Activated effector memory CD4-positive, alpha-beta T cell treated with anti-CD3 and anti-CD28 coated beads, Interleukin-2, amount 50 U/mL, for 16 hours (primary cell): Measurements from ENCODE around the gene TTC28.

Experiments used
- DNase-seq: peaks from one replicate; pipeline ENCODE4 v3.0.0-alpha.2; 2020

The TTC28 gene

GRCh38 chr22:27935897-27936296 is 743.7 kb downstream of the TTC28 start:
- DNase-seq = no peak

- DNase-seq = no peak
These were observed 745.6 kb downstream of the TTC28 start for GRCh38 chr22:27934069-27934468.

GRCh38 chr22:27933186-27933983 is 746.3 kb downstream of the TTC28 start:
- DNase-seq = no peak

- no peak for DNase-seq
These were observed 749.1 kb downstream of the TTC28 start for GRCh38 chr22:27930331-27931060.
